Measurements from ENCODE around the gene SCN5A.

- no peak for TF ChIP-seq CTCF (conservative IDR thresholded peaks at IDR 0.05)
- no peak for TF ChIP-seq EZH2 (IDR thresholded peaks at IDR 0.05; ENCODE audit: low read depth)
Observed at GRCh38 chr3:38522002-38522401, 127.5 kb downstream of the SCN5A start.

All from PC-9 (cell line).